H1 (cell line): Measurements from ENCODE around the gene PCDHAC1. TPM values are rescaled to one million over a fixed set of nuclear protein-coding genes. Genes with fewer than 3 reads are reported as not detected.

Experiments used
- ASH2L ChIP-seq: fragments of 200-600, 300-600 bp; sonication (generic); IDR thresholded peaks from one replicate; pipeline ENCODE4 v1.7.1; 2017; ENCODE audit warnings: low read length
- ATF2 ChIP-seq: IDR thresholded peaks from 2 replicates; pipeline ENCODE4 v1.6.1; 2012; ENCODE audit warnings: low read length, inconsistent platforms
- CHD1 ChIP-seq: IDR thresholded peaks from 2 replicates; pipeline ENCODE4 v1.6.1; 2012; ENCODE audit warnings: low read depth, low read length, improper control_type of control experiment
- KDM5A ChIP-seq: fragments of 200-600 bp; IDR thresholded peaks from 2 replicates; pipeline ENCODE4 v1.7.1; 2012; ENCODE audit warnings: mild to moderate bottlenecking, low read length, inconsistent platforms, mixed read lengths
- SIN3A ChIP-seq, 2 experiments: IDR thresholded peaks in 1 of 2; conservative IDR thresholded peaks in 1 of 2; 2 replicates each; pipeline ENCODE4 v1.6.1; 2011 to 2012; ENCODE audit warnings: low read length in 2 of 2, improper control_type of control experiment in 1 of 2, low read depth in 1 of 2, mild to moderate bottlenecking in 1 of 2
- SP1 ChIP-seq: IDR thresholded peaks from 2 replicates; pipeline ENCODE4 v1.6.1; 2011; ENCODE audit warnings: low read depth, low read length
- USF2 ChIP-seq: IDR thresholded peaks from 2 replicates; pipeline ENCODE4 v1.6.1; 2011; ENCODE audit warnings: low read length, improper control_type of control experiment
- polyA plus RNA-seq, 7 experiments: library from polyadenylated mRNA; depleted of rRNA in 3 of 7; stranded (reverse) in 5 of 7; unstranded in 2 of 7; fragments of >200 nt in 5 of 7; fragments of 200-250 nt in 2 of 7; gene quantifications; 1 replicate in 5 of 7; 2 replicates in 1 of 7; 4 replicates in 1 of 7; pipeline versions ENCODE4 v1.2.1 to v1.2.3, GENCODE V29; 2011 to 2013; ENCODE audit warnings: missing spikeins in 2 of 7, mixed read lengths in 2 of 7
- total RNA-seq: library from RNA; stranded (reverse); fragmentation: NEBNext Ultra II Directional; extraction: Animal tissue kit (Norgen Biotek cat#: 25700); gene quantifications from 2 replicates; pipeline ENCODE4 v1.2.1, GENCODE V29; 2021

Gene PCDHAC1
- total and polyA plus RNA-seq, 2 of the 8 experiments (the other 6 are each of a cell fraction or from before 2014, with no cell fraction given), result 2.2 to 4.5 TPM

- TF ChIP-seq USF2 (no peak), SIN3A (conservative IDR thresholded peaks at IDR 0.05 in 1 of 2, IDR thresholded peaks at IDR 0.05 in 1 of 2; ENCODE audit: low read depth in 1 of 2, low read length in 2 of 2) (no peak), ASH2L (no peak), KDM5A (no peak), ATF2 (no peak), CHD1 (no peak), SP1 (no peak)
Observed at GRCh38 chr5:140978260-140978659, 52.2 kb downstream of the PCDHAC1 start (continued).
